Measurements from ENCODE around the gene PXK. TPM values are rescaled to one million over a fixed set of nuclear protein-coding genes. Genes with fewer than 3 reads are reported as not detected.

PXK gene
- total RNA-seq, 4 donors from 2014 or later = 28.2 to 35.3 (median 30.3) TPM

GRCh38 chr3:58473275-58473674 lies 140.6 kb downstream of the PXK start:
- no peaks in the 10 kb centered on the region for H3K9me3 ChIP-seq
- 97% methylated on average over 1 of the region's 1 CpG for WGBS
- TF ChIP-seq CTCF (IDR thresholded peaks at IDR 0.05) = no peak
- TF ChIP-seq EP300 (IDR thresholded peaks at IDR 0.05) = no peak
- TF ChIP-seq POLR2A (IDR thresholded peaks at IDR 0.05; ENCODE audit: low read depth) = no peak
- TF ChIP-seq POLR2AphosphoS5 (IDR thresholded peaks at IDR 0.05) = no peak
- no peak overlapping the region for H3K27ac ChIP-seq (replicated peaks in 1 of 4)
- no peaks in the 10 kb centered on the region for H3K36me3 ChIP-seq
- H3K27me3 ChIP-seq = peaks cover 0 to 3% (median 0%) of the 10 kb centered on the region in 4 donors
- no peak overlapping the region for H3K4me3 ChIP-seq
- no peak for DNase-seq (ENCODE audit: extremely low spot score)
- intact Hi-C loops (cut with DNase I) = no loop called here
- H3K4me1 ChIP-seq = peaks cover 10 to 13% (median 12%) of the 10 kb centered on the region in 4 donors

GRCh38 chr3:58474348-58474911 lies 141.7 kb downstream of the PXK start:
- intact Hi-C loops (cut with DNase I) = no loop called here
- TF ChIP-seq POLR2A (IDR thresholded peaks at IDR 0.05; ENCODE audit: low read depth) (no peak), EP300 (IDR thresholded peaks at IDR 0.05) (no peak), POLR2AphosphoS5 (IDR thresholded peaks at IDR 0.05) (no peak), CTCF (IDR thresholded peaks at IDR 0.05) (no peak)
- H3K27me3 ChIP-seq = peaks cover 0 to 3% (median 0%) of the 10 kb centered on the region in 4 donors
- no peak for DNase-seq (ENCODE audit: extremely low spot score)
- H3K4me1 ChIP-seq = peaks cover 10 to 13% (median 12%) of the 10 kb centered on the region in 4 donors
- no peaks in the 10 kb centered on the region for H3K36me3 ChIP-seq
- H3K4me3 ChIP-seq = no peak overlapping the region
- no peaks in the 10 kb centered on the region for H3K9me3 ChIP-seq
- 100% methylated on average over 1 of the region's 1 CpG for WGBS
- H3K27ac ChIP-seq (replicated peaks in 1 of 4) = no peak overlapping the region

- Histone ChIP-seq H3K36me3 (no peaks in the 10 kb centered on the region), H3K9me3 (no peaks in the 10 kb centered on the region), H3K27ac (replicated peaks in 1 of 4) (no peak overlapping the region), H3K27me3 (peaks cover 0 to 3% (median 0%) of the 10 kb centered on the region in 4 donors), H3K4me1 (peaks cover 10 to 13% (median 12%) of the 10 kb centered on the region in 4 donors), H3K4me3 (no peak overlapping the region)
- DNase-seq (ENCODE audit: extremely low spot score) = no peak
- 70% methylated on average over 3 of the region's 3 CpGs for WGBS
- intact Hi-C loops (cut with DNase I) = no loop called here
- TF ChIP-seq POLR2AphosphoS5 (IDR thresholded peaks at IDR 0.05) (no peak), CTCF (IDR thresholded peaks at IDR 0.05) (no peak), EP300 (IDR thresholded peaks at IDR 0.05) (no peak), POLR2A (IDR thresholded peaks at IDR 0.05; ENCODE audit: low read depth) (no peak)
Observed at GRCh38 chr3:58474967-58475578, 142.4 kb downstream of the PXK start.

Small RNA genes lying within 50 kb of the gene (small RNA-seq; reads per million reads assigned to genes)
- 0 reads per million in 3 donors for gene AC098479.1

Other genes with a start within 250 kb of the PXK start
- 1 to 10 TPM in 2 of 4 donors, under 1 TPM in 1, not detected in 1; 0.80 to 2.9 (median 2.2) TPM for gene DNASE1L3, start 121.9 kb upstream of the PXK start, total RNA-seq
- 10 to 100 TPM; 13.1 to 20.3 (median 17.9) TPM for gene ABHD6, start 95.1 kb upstream of the PXK start, total RNA-seq
- gene RPP14, start 26.6 kb upstream of the PXK start, total RNA-seq = 10 to 100 TPM in 3 of 4 donors, 1 to 10 TPM in 1; 9.1 to 16.0 (median 10.4) TPM
- 10 to 100 TPM in 2 of 4 donors, 1 to 10 TPM in 2; 7.5 to 12.3 (median 10.4) TPM for gene HTD2, start 26.4 kb upstream of the PXK start, total RNA-seq
- 100 to 1,000 TPM; 100 to 138 (median 122) TPM for gene PDHB, start 100.9 kb downstream of the PXK start, total RNA-seq
- 10 to 100 TPM; 13.6 to 16.8 (median 15.1) TPM for gene KCTD6, start 159.2 kb downstream of the PXK start, total RNA-seq
- gene ACOX2, start 204.3 kb downstream of the PXK start, total RNA-seq = 10 to 100 TPM; 18.3 to 28.9 (median 20.2) TPM
- gene FAM107A, start 244.5 kb downstream of the PXK start, total RNA-seq = 100 to 1,000 TPM in 2 of 4 donors, 10 to 100 TPM in 2; 35.7 to 107 (median 92.7) TPM